GM15510 (cell line): ENCODE measurements around the gene PDC.

ENCODE experiments used
- POLR2A ChIP-seq: IDR thresholded peaks from 3 replicates; pipeline ENCODE4 v1.6.1; 2011; ENCODE audit warnings: borderline replicate concordance; ENCODE audit not compliant: insufficient read length; ENCODE audit errors: extremely low read depth

Gene PDC

GRCh38 chr1:186461014-186461413, at the start of gene PDC:
PDC (minus strand) TSS chr1:186461114; CDS start chr1:186449459, 11,655 bp downstream.
- TF ChIP-seq POLR2A, result no peak

GRCh38 chr1:186503190-186503589, 42.3 kb upstream of the PDC start:
- TF ChIP-seq POLR2A, result no peak

- no peak for TF ChIP-seq POLR2A
Measured at GRCh38 chr1:186502087-186502486, 41.2 kb upstream of the PDC start.

- no peak for TF ChIP-seq POLR2A
Measured at GRCh38 chr1:186500804-186501203, 39.9 kb upstream of the PDC start.

- no peak for TF ChIP-seq POLR2A
Measured at GRCh38 chr1:186499571-186499970, 38.7 kb upstream of the PDC start.

- no peak for TF ChIP-seq POLR2A
Measured at GRCh38 chr1:186498695-186499389, 37.9 kb upstream of the PDC start.

GRCh38 chr1:186498071-186498470, 37.2 kb upstream of the PDC start:
- TF ChIP-seq POLR2A, result no peak

GRCh38 chr1:186497651-186498050, 36.7 kb upstream of the PDC start:
- TF ChIP-seq POLR2A, result no peak

- TF ChIP-seq POLR2A, result no peak
Measured at GRCh38 chr1:186496171-186496851, 35.4 kb upstream of the PDC start.

- no peak for TF ChIP-seq POLR2A
Measured at GRCh38 chr1:186494832-186495271, 33.9 kb upstream of the PDC start.

GRCh38 chr1:186492531-186493291, 31.8 kb upstream of the PDC start:
- TF ChIP-seq POLR2A, result no peak

- no peak for TF ChIP-seq POLR2A
Measured at GRCh38 chr1:186491336-186491735, 30.4 kb upstream of the PDC start.

- no peak for TF ChIP-seq POLR2A
Measured at GRCh38 chr1:186487163-186487562, 26.2 kb upstream of the PDC start.

- TF ChIP-seq POLR2A, result no peak
Measured at GRCh38 chr1:186486061-186486460, 25.1 kb upstream of the PDC start.

GRCh38 chr1:186483561-186483960, 22.6 kb upstream of the PDC start:
- TF ChIP-seq POLR2A, result no peak

- TF ChIP-seq POLR2A, result no peak
Measured at GRCh38 chr1:186482661-186483255, 21.8 kb upstream of the PDC start.

GRCh38 chr1:186481303-186481888, 20.5 kb upstream of the PDC start:
- no peak for TF ChIP-seq POLR2A
